T-cell (primary cell): ENCODE results near the gene EED. TPM values are rescaled to one million over a fixed set of nuclear protein-coding genes. Genes with fewer than 3 reads are reported as not detected.
A peak's percentile ranks its signal among the peaks of the same experiment; 100 is the strongest.
"Not testable (repeated sequence)": the region's sequence is repeated elsewhere in the genome, so short reads cannot be mapped to it uniquely, and the experiment has no call there.

Experiments
- ATAC-seq, 4 experiments: fragments of 200-7000 bp in 3 of 4; fragments of 150-1000 bp in 1 of 4; cut with Tn5 transposase; replicated peaks in 1 of 4; 1 replicate in 3 of 4; 2 replicates in 1 of 4; pipeline ENCODE4 v1.10.0; 2021; ENCODE audit warnings: moderate library complexity in 3 of 4, mild to moderate bottlenecking in 2 of 4, moderate number of reproducible peaks in 1 of 4
- CTCF ChIA-PET, 2 donors: fragments of 300-600 bp; sonication (Branson Sonifier 250); formaldehyde crosslinking; loops; one replicate each; lab custom pipeline; 2022; ENCODE audit warnings: antibody characterized with exemption in 2 of 2; lab: Charles Lee
- POLR2A ChIA-PET, 2 donors: fragments of 300-600 bp; sonication (Branson Sonifier 250); formaldehyde crosslinking; loops; one replicate each; lab custom pipeline; 2022; ENCODE audit warnings: antibody characterized with exemption in 2 of 2; lab: Charles Lee
- DNase-seq, 35 experiments: peaks; one replicate each; pipeline versions ENCODE4 v3.0.0 to v3.0.0-alpha.2; 2013 to 2023
- H3K27ac ChIP-seq: one replicate; pipeline ENCODE4 v1.5.1; 2013; ENCODE audit warnings: low read length
- H3K27me3 ChIP-seq, 2 experiments: replicated peaks in 1 of 2; 1 replicate in 1 of 2; 2 replicates in 1 of 2; pipeline versions ENCODE4 v1.6.1 to v1.7.0; 2013; ENCODE audit warnings: low read length in 1 of 2, mixed read lengths in 1 of 2; ENCODE audit not compliant: control insufficient read depth in 2 of 2, insufficient read depth in 2 of 2; ENCODE audit errors: extremely low read depth in 1 of 2
- H3K36me3 ChIP-seq, 2 donors: 1 replicate in 1 of 2; 2 replicates in 1 of 2; pipeline versions ENCODE4 v1.6.1 to v1.7.0; 2013; ENCODE audit warnings: low read length in 1 of 2; ENCODE audit not compliant: control insufficient read depth in 2 of 2, insufficient read depth in 1 of 2; ENCODE audit errors: extremely low read depth in 1 of 2
- H3K4me1 ChIP-seq, 2 experiments: 1 replicate in 1 of 2; 2 replicates in 1 of 2; pipeline versions ENCODE4 v1.6.1 to v1.7.0; 2013; ENCODE audit warnings: low read length in 2 of 2, mixed read lengths in 1 of 2; ENCODE audit not compliant: insufficient read depth in 2 of 2, control insufficient read depth in 1 of 2; ENCODE audit errors: extremely low read depth in 1 of 2
- H3K4me3 ChIP-seq, 2 donors: 1 replicate in 1 of 2; 2 replicates in 1 of 2; pipeline versions ENCODE4 v1.5.1 to v1.7.0; 2013; ENCODE audit warnings: mild to moderate bottlenecking in 2 of 2, low read length in 1 of 2, moderate library complexity in 1 of 2; ENCODE audit not compliant: control insufficient read depth in 1 of 2; ENCODE audit errors: extremely low read depth in 1 of 2
- H3K9me3 ChIP-seq: 2 replicates; pipeline ENCODE4 v1.7.0; 2013
- H3K27ac Mint-ChIP-seq, 2 donors: one replicate each; pipeline ENCODE4 v1.8.0; 2020 to 2021; ENCODE audit warnings: mild to moderate bottlenecking in 2 of 2, mixed read lengths in 2 of 2
- H3K27me3 Mint-ChIP-seq, 2 donors: one replicate each; pipeline ENCODE4 v1.8.0; 2021 to 2022; ENCODE audit warnings: mixed read lengths in 2 of 2
- H3K36me3 Mint-ChIP-seq: one replicate; pipeline ENCODE4 v1.8.0; 2021; ENCODE audit warnings: mixed read lengths
- H3K4me1 Mint-ChIP-seq, 3 donors: one replicate each; pipeline ENCODE4 v1.8.0; 2020 to 2022; ENCODE audit warnings: mixed read lengths in 3 of 3, mild to moderate bottlenecking in 1 of 3
- H3K4me3 Mint-ChIP-seq, 3 donors: one replicate each; pipeline ENCODE4 v1.8.0; 2020 to 2022; ENCODE audit warnings: mild to moderate bottlenecking in 3 of 3, mixed read lengths in 3 of 3, moderate library complexity in 3 of 3
- H3K9me3 Mint-ChIP-seq, 3 donors: one replicate each; pipeline ENCODE4 v1.8.0; 2020 to 2022; ENCODE audit warnings: mixed read lengths in 3 of 3
- WGBS: methylation state at CpG from one replicate; pipeline ENCODE4 v1.1.5; 2013; ENCODE audit warnings: missing lambda C conversion rate; ENCODE audit not compliant: insufficient coverage; 5-methylcytosine and 5-hydroxymethylcytosine counted together
- total RNA-seq, 35 experiments: library from RNA in 6 of 35; stranded (reverse) in 6 of 35; fragments of 120-200 nt in 1 of 35; gene quantifications; one replicate each; pipeline versions ENCODE4 v1.2.1 to v1.2.4 and lab custom pipeline; 2013 to 2026

The EED gene
- total RNA-seq, 5 donors from 2014 or later (not counting 1 experiment from before 2014, with no cell fraction given) = 31.6 to 37.6 (median 35.7) TPM

DNA sequence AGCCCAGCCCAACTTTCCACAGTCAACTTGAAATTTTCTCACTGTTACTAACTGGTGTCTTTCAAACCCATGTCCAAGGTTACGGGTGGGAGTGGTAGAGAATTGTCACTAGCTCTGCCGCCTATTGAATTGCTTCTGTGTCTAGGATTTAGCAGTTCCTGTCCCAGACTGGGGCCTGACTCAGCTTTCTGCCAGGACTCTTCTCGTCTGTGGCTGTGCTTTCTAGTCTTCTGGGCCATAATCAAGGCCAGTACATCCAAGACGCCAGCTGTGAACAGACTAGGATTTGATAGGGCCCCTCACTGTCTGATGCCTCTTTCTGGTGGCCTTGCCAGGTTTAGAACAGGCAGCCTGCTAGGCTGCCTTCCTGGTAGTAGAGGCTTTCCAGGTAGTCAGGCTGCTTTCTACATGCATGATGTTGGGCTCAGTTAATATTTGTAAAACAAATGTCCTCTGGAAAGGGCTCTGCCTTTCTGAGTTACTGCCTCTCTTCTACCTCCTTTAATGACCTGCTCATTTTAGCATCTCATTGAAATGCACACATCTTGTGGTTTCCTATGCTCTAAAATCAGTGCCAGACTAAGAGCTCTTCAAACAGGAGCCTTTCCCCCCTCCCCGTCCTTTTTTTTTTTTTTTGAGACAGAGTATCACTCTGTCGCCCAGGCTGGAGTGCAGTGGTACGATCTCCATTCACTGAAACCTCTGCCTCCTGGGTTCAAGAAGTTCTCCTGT, 44.4 kb downstream of the EED start:
- ATAC-seq = no peak
- peaks cover 15 to 50% (median 33%) of the 10 kb centered on the region in 3 donors for H3K4me1 Mint-ChIP-seq

DNA sequence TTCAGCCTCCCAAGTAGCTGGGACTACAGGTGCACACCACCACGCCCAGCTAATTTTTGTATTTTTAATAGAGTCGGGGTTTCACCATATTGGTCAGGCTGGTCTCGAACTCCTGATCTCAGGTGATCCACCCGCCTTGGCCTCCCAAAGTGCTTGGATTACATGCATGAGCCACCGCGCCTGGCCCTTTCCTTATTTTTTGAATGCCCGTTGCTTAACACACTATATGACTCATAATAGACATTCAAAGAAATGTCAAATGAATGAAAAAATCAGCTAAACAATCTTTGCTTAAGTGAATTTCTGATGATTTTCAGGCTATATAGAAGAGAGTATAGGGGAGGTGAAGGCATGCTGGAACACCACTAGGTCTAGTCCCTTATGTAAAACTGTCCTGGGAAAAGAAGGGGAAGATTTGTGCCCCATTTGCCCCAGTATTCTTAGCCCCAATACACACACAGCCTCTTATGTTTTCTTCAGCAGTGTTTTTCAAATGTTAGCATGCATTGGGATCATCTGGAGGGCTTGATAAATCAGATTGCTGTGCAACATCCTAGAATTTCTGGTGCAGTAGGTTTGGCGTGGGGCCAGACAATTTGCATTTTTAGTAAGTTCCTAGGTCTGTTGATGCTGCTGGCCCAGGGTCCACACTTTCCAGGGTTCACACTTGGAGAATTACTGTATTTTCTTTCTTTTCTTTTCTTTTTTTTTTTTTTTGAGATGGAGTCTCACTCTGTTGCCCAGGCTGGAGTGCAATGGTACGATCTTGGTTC, 45.1 kb downstream of the EED start:
- H3K36me3 ChIP-seq, H3K27me3 Mint-ChIP-seq, H3K36me3 Mint-ChIP-seq, ATAC-seq, H3K4me3 ChIP-seq, H3K9me3 ChIP-seq, DNase-seq, H3K27ac ChIP-seq, H3K27me3 ChIP-seq, H3K9me3 Mint-ChIP-seq, H3K4me3 Mint-ChIP-seq: not testable (repeated sequence)
- H3K27ac Mint-ChIP-seq = peak overlapping the region in 1 of 2 donors; percentile 21
- H3K4me1 ChIP-seq = peaks cover 0 to 15% of the 10 kb centered on the region in 2 experiments
- POLR2A ChIA-PET = interaction anchor here in 1 of 2 donors (0.6 kb wide), 1 partner anchor 141 kb away, joined by 3 read pairs; no protein-coding TSS in a partner anchor
- CTCF ChIA-PET = interaction anchor here (0.5 to 1.6 kb wide), 5 partner anchors 60 to 270 kb away, joined by 3 to 6 read pairs (median 3); no protein-coding TSS in a partner anchor
- peaks cover 15 to 54% (median 35%) of the 10 kb centered on the region in 3 donors for H3K4me1 Mint-ChIP-seq
- 70% methylated on average over 4 of the region's 9 CpGs for WGBS

More for the DNA sequence above, 44.4 kb downstream of the EED start:
- Histone ChIP-seq H3K9me3 (no peaks in the 10 kb centered on the region), H3K4me1 (peaks cover 0 to 15% of the 10 kb centered on the region in 2 experiments), H3K27ac (peak overlapping the region; percentile 1), H3K4me3 (no peak overlapping the region), H3K27me3 (no peaks in the 10 kb centered on the region), H3K36me3 (peaks cover 0 to 3% of the 10 kb centered on the region in 2 donors)
- ChIA-PET POLR2A (interaction anchor here (0.6 kb wide), 3 partner anchors 141 to 553 kb away, joined by 3 to 6 read pairs (median 4); no protein-coding TSS in a partner anchor), CTCF (interaction anchor here (0.6 to 1.6 kb wide), 5 partner anchors 12 to 300 kb away, joined by 3 to 6 read pairs (median 3); no protein-coding TSS in a partner anchor)
- DNase-seq = peak in 1 of 35 experiments; percentile 13
- Mint-ChIP-seq H3K9me3 (no peaks in the 10 kb centered on the region), H3K27ac (peak overlapping the region in 1 of 2 donors; percentile 21), H3K4me3 (no peak overlapping the region), H3K36me3 (peaks cover 4% of the 10 kb centered on the region), H3K27me3 (no peaks in the 10 kb centered on the region)
- WGBS = 39% methylated on average over 3 of the region's 7 CpGs

DNA sequence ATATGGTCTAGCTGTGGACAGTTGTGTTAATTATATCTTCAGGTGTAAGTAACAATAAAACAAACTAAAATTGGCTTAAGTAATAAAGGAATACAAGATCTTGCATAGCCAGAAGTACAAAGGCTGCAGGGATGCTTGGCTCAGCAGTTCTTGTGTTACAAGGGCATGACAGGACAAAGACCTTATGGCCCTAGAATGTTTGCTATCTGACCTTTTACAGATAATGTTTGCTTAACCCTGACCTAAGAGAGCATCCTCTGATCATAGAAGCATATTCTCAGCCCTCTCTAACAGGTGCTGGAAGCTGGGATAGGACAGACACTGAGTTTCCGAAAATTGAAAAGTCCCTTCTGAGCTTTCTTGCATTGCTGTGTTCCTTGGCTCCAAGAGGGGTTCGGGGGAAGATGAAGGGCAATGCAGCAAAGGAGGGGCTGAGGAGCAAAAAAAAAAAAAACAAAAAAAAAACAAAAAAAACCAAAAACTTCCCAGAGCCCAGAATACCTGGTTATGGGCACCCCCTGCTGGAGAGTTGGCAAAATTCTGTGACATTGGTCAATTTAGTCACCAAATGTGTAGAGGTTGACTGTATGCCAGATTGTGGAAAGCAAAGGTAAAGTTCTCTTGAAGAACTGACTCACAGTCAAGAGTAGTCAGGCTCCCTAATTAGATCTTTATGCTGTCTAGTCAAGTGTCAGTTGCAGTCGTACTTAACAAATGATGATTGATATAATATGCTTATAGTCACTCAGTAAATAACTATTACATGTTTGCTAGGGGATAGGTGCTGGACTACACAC, 47.1 kb downstream of the EED start:
- ATAC-seq = peak; percentile 26 to 40 (median 34)
- Histone ChIP-seq H3K27ac (no peak overlapping the region), H3K9me3 (no peaks in the 10 kb centered on the region), H3K27me3 (no peaks in the 10 kb centered on the region), H3K4me1 (peaks cover 0 to 15% of the 10 kb centered on the region in 2 experiments), H3K4me3 (no peak overlapping the region), H3K36me3 (no peaks in the 10 kb centered on the region)
- no CpG with 5 or more reads among the region's 3 CpGs for WGBS
- no peaks in the 10 kb centered on the region for H3K36me3 Mint-ChIP-seq
- DNase-seq = peak in 34 of 35 experiments; percentile 4 to 76 (median 47)
- H3K4me1 Mint-ChIP-seq = peaks cover 15 to 48% (median 30%) of the 10 kb centered on the region in 3 donors
- CTCF ChIA-PET = interaction anchor here (0.6 to 2.5 kb wide), 14 partner anchors 8 to 663 kb away, joined by 3 to 17 read pairs (median 4); partner anchors contain the start of genes CCDC83 (in 2 of the 2) and TMEM126B (in 1 of the 2)
- H3K4me3 Mint-ChIP-seq = no peak overlapping the region
- no peaks in the 10 kb centered on the region for H3K9me3 Mint-ChIP-seq
- POLR2A ChIA-PET = interaction anchor here (0.6 to 0.7 kb wide), 2 partner anchors 39 to 76 kb away, joined by 4 to 11 read pairs; no protein-coding TSS in a partner anchor
- H3K27ac Mint-ChIP-seq = peak overlapping the region; percentile 36 to 44
- no peaks in the 10 kb centered on the region for H3K27me3 Mint-ChIP-seq

GRCh38 chr11:86292912-86293616, 48.5 kb downstream of the EED start:
- ChIA-PET CTCF (interaction anchor here (0.6 to 2.5 kb wide), 8 partner anchors 8 to 532 kb away, joined by 3 to 17 read pairs (median 6); partner anchors contain the start of gene HIKESHI (in 1 of the 2)), POLR2A (interaction anchor here in 1 of 2 donors (0.9 kb wide), 1 partner anchor 43 kb away, joined by 3 read pairs; no protein-coding TSS in a partner anchor)
- Histone ChIP-seq H3K27ac (peak overlapping the region; percentile 46), H3K27me3 (no peaks in the 10 kb centered on the region), H3K9me3 (no peaks in the 10 kb centered on the region), H3K36me3 (no peaks in the 10 kb centered on the region), H3K4me1 (peaks cover 0 to 6% of the 10 kb centered on the region in 2 experiments), H3K4me3 (no peak overlapping the region)
- no peaks in the 10 kb centered on the region for H3K36me3 Mint-ChIP-seq
- ATAC-seq (peak; percentile 61 to 84 (median 74)), DNase-seq (peak in 1 of 35 experiments; percentile 24)
- peak overlapping the region; percentile 80 to 86 for H3K27ac Mint-ChIP-seq
- H3K4me3 Mint-ChIP-seq = no peak overlapping the region
- H3K9me3 Mint-ChIP-seq = no peaks in the 10 kb centered on the region
- no peaks in the 10 kb centered on the region for H3K27me3 Mint-ChIP-seq
- H3K4me1 Mint-ChIP-seq = peaks cover 10 to 41% (median 24%) of the 10 kb centered on the region in 3 donors
- 19% methylated on average over 3 of the region's 6 CpGs for WGBS

- Mint-ChIP-seq H3K27ac (peak overlapping the region in 1 of 2 donors; percentile 48), H3K4me1 (peaks cover 6 to 33% (median 20%) of the 10 kb centered on the region in 3 donors), H3K9me3 (no peaks in the 10 kb centered on the region), H3K4me3 (no peak overlapping the region), H3K36me3 (no peaks in the 10 kb centered on the region), H3K27me3 (no peaks in the 10 kb centered on the region)
- Histone ChIP-seq H3K36me3 (no peaks in the 10 kb centered on the region), H3K4me1 (peaks cover 0 to 1% of the 10 kb centered on the region in 2 experiments), H3K4me3 (no peak overlapping the region), H3K27ac (no peak overlapping the region), H3K27me3 (no peaks in the 10 kb centered on the region), H3K9me3 (no peaks in the 10 kb centered on the region)
- no peak for ATAC-seq
- ChIA-PET CTCF (interaction anchor here in 1 of 2 donors (2.0 kb wide), 1 partner anchor 8 kb away, joined by 8 read pairs; the partner anchor contains the start of gene HIKESHI), POLR2A (no interaction called here)
- no peak for DNase-seq
Observed at GRCh38 chr11:86294026-86294425, 49.5 kb downstream of the EED start.
